Testis (tissue), 2 donors: Measurements from ENCODE around the gene ART4.

ENCODE experiments used
- CTCF ChIP-seq, 3 experiments: fragments of 450-650 bp in 2 of 3; fragments of 200-600 bp in 1 of 3; sonication (generic) in 1 of 3; IDR thresholded peaks; one replicate each; pipeline ENCODE4 v1.5.1; 2016 to 2019; ENCODE audit warnings: antibody characterized with exemption in 3 of 3, mild to moderate bottlenecking in 2 of 3, moderate library complexity in 1 of 3
- POLR2A ChIP-seq: fragments of 450-650 bp; IDR thresholded peaks from one replicate; pipeline ENCODE4 v1.6.1; 2017; ENCODE audit warnings: antibody characterized with exemption, mild to moderate bottlenecking, moderate library complexity

GRCh38 chr12:14833336-14833735 is 10.0 kb downstream of the ART4 start:
- TF ChIP-seq CTCF (IDR thresholded peaks at IDR 0.05) (no peak), POLR2A (no peak)
